ENCODE data around the gene FAM186B.

FAM186B gene

DNA sequence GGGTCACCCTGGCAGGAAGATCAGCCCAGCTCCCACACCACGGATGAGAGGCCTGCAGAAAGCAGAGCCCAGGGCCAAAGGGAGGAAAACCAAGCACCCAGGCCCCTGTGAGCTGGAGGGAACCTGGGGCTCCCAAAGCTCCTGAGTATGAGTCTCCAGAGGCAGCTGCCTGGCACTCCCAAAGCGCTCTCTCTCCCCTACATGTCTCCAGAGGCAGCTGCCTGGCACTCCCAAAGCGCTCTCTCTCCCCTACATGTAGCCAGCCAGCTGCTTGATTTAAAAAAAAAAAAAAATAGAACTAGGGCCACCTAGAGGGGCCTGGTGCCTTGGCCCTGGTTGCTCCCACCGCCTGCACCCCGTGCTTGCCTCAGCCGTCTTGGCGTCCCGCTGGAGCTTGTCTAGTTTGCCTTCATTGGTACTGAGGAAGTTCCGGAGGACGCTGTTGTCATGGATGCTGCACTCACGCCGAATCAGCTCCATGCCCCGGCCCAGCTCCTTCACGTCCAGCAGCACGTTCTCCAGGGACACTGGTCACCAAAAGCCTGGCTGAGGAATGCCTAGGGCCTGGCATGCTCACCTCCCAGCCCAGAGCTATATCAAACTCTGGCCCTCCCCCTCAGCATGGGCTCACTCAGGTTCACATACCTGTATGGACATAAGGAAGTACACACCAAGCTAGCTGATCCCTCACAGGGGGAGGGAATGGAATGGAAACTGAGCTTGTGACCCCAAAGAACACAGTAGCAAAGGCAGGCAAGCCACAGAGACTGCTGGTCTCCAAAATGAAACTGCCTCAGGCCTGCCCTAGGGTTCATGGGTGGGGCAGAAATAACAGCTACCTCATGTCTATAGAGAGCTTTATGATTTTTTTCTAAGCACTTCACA lies 42.6 kb upstream of the FAM186B start:
- Histone ChIP-seq H2AFZ (ENCODE audit: low read length) (no peak overlapping the region), H3K27me3 (ENCODE audit: insufficient read depth, low read length) (no peaks in the 10 kb centered on the region), H4K20me1 (ENCODE audit: insufficient read depth, low read length) (no peaks in the 10 kb centered on the region), H3K4me1 (ENCODE audit: insufficient read depth, low read length, severe bottlenecking) (no peaks in the 10 kb centered on the region), H3K27ac (ENCODE audit: low read depth, low read length, poor library complexity, severe bottlenecking) (no peak overlapping the region), H3K9ac (ENCODE audit: low read length) (no peak overlapping the region), H3K79me2 (ENCODE audit: insufficient read depth, low read length) (no peaks in the 10 kb centered on the region), H3K9me2 (ENCODE audit: low read depth, low read length) (no peaks in the 10 kb centered on the region), H3K4me3 (ENCODE audit: low read depth, low read length, poor library complexity, severe bottlenecking) (no peak overlapping the region), H3K9me3 (ENCODE audit: low read length) (no peaks in the 10 kb centered on the region), H3K4me2 (ENCODE audit: low read length) (no peak overlapping the region), H3K36me3 (ENCODE audit: insufficient read depth, low read length) (no peaks in the 10 kb centered on the region), H3F3A (ENCODE audit: insufficient read depth, low read length) (no peaks in the 10 kb centered on the region)
- TF ChIP-seq, protein P1, sequence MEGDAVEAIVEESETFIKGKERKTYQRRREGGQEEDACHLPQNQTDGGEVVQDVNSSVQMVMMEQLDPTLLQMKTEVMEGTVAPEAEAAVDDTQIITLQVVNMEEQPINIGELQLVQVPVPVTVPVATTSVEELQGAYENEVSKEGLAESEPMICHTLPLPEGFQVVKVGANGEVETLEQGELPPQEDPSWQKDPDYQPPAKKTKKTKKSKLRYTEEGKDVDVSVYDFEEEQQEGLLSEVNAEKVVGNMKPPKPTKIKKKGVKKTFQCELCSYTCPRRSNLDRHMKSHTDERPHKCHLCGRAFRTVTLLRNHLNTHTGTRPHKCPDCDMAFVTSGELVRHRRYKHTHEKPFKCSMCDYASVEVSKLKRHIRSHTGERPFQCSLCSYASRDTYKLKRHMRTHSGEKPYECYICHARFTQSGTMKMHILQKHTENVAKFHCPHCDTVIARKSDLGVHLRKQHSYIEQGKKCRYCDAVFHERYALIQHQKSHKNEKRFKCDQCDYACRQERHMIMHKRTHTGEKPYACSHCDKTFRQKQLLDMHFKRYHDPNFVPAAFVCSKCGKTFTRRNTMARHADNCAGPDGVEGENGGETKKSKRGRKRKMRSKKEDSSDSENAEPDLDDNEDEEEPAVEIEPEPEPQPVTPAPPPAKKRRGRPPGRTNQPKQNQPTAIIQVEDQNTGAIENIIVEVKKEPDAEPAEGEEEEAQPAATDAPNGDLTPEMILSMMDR (IDR thresholded peaks at IDR 0.05; ENCODE audit: low read length): no peak
- no peak for TF ChIP-seq EZH2 (IDR thresholded peaks at IDR 0.05; ENCODE audit: borderline replicate concordance, low read length)

- no peak overlapping the region for H3K27ac ChIP-seq (ENCODE audit: low read depth, low read length, poor library complexity, severe bottlenecking)
- no peak overlapping the region for H3K9ac ChIP-seq (ENCODE audit: low read length)
- no peak overlapping the region for H3K4me3 ChIP-seq (ENCODE audit: low read depth, low read length, poor library complexity, severe bottlenecking)
- H3K79me2 ChIP-seq (ENCODE audit: insufficient read depth, low read length): no peaks in the 10 kb centered on the region
- no peaks in the 10 kb centered on the region for H3F3A ChIP-seq (ENCODE audit: insufficient read depth, low read length)
- TF ChIP-seq, protein P1 (IDR thresholded peaks at IDR 0.05; ENCODE audit: low read length): no peak
- no peak for TF ChIP-seq EZH2 (IDR thresholded peaks at IDR 0.05; ENCODE audit: borderline replicate concordance, low read length)
- H4K20me1 ChIP-seq (ENCODE audit: insufficient read depth, low read length): no peaks in the 10 kb centered on the region
- H3K27me3 ChIP-seq (ENCODE audit: insufficient read depth, low read length): no peaks in the 10 kb centered on the region
- H3K9me2 ChIP-seq (ENCODE audit: low read depth, low read length): no peaks in the 10 kb centered on the region
- no peak overlapping the region for H2AFZ ChIP-seq (ENCODE audit: low read length)
- H3K9me3 ChIP-seq (ENCODE audit: low read length): no peaks in the 10 kb centered on the region
- no peaks in the 10 kb centered on the region for H3K36me3 ChIP-seq (ENCODE audit: insufficient read depth, low read length)
- H3K4me1 ChIP-seq (ENCODE audit: insufficient read depth, low read length, severe bottlenecking): no peaks in the 10 kb centered on the region
- no peak overlapping the region for H3K4me2 ChIP-seq (ENCODE audit: low read length)
These were observed 41.6 kb upstream of the FAM186B start for GRCh38 chr12:49646871-49647654.

DNA sequence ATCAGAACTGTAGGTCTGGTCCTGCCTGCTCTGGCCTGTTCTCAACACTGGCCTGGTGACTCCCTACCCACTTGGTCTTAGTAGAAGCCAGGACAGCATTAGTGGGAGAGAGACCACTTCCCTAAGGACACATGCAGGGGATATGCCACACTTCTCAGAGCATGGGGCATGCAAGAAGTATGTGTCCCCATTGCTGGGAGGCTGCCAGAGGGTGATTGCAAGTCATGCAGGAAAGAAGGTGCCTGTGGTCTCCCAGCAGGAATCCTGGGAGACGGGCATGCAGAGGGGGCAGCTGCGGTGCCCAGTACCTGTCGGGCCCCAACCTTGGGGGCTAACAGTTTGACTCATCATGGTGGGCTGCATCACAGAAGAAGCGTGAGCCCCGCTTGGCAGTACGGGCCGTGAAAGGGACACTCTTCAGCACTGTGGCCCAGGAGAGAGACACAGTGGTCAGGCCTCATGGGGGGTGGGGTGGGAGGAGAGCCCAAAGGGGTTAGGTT lies 40.9 kb upstream of the FAM186B start:
- Histone ChIP-seq H3K27ac (ENCODE audit: low read depth, low read length, poor library complexity, severe bottlenecking) (no peak overlapping the region), H3K4me2 (ENCODE audit: low read length) (no peak overlapping the region), H3F3A (ENCODE audit: insufficient read depth, low read length) (no peaks in the 10 kb centered on the region), H3K79me2 (ENCODE audit: insufficient read depth, low read length) (no peaks in the 10 kb centered on the region), H3K27me3 (ENCODE audit: insufficient read depth, low read length) (no peaks in the 10 kb centered on the region), H3K9me3 (ENCODE audit: low read length) (no peaks in the 10 kb centered on the region), H2AFZ (ENCODE audit: low read length) (no peak overlapping the region), H3K9ac (ENCODE audit: low read length) (no peak overlapping the region), H3K36me3 (ENCODE audit: insufficient read depth, low read length) (no peaks in the 10 kb centered on the region), H4K20me1 (ENCODE audit: insufficient read depth, low read length) (no peaks in the 10 kb centered on the region), H3K4me1 (ENCODE audit: insufficient read depth, low read length, severe bottlenecking) (no peaks in the 10 kb centered on the region), H3K4me3 (ENCODE audit: low read depth, low read length, poor library complexity, severe bottlenecking) (no peak overlapping the region), H3K9me2 (ENCODE audit: low read depth, low read length) (no peaks in the 10 kb centered on the region)
- TF ChIP-seq EZH2 (IDR thresholded peaks at IDR 0.05; ENCODE audit: borderline replicate concordance, low read length): no peak
